GM19193 (cell line): ENCODE results near the gene ARID2.

Experiments
- POLR2A ChIP-seq: IDR thresholded peaks from 4 replicates; pipeline ENCODE4 v1.6.1; 2011; ENCODE audit not compliant: insufficient read depth, insufficient read length; ENCODE audit errors: extremely low read depth

The ARID2 gene

GRCh38 chr12:45705404-45705803 lies 24.1 kb upstream of the ARID2 start:
- no peak for TF ChIP-seq POLR2A

GRCh38 chr12:45707241-45707857 lies 22.2 kb upstream of the ARID2 start:
- TF ChIP-seq POLR2A: no peak

DNA sequence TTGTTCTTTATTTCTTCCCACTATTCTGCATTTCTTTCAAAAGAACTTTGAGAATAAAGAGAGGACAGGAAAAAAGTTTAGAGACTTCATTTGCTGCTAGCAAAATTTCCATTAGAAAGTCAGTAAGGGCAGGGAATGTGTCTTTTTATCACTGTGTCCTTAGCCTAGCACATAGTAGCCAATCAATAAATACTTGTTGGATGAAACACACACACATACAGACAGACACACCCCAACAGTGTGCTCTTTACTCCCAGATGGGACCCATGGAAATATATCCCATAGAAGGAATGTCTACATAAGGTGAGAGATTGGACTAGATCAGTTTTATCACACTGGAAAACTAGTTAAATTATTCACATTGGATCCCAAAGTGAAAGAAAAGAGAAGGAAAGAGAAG lies 21.1 kb upstream of the ARID2 start:
- TF ChIP-seq POLR2A: no peak

DNA sequence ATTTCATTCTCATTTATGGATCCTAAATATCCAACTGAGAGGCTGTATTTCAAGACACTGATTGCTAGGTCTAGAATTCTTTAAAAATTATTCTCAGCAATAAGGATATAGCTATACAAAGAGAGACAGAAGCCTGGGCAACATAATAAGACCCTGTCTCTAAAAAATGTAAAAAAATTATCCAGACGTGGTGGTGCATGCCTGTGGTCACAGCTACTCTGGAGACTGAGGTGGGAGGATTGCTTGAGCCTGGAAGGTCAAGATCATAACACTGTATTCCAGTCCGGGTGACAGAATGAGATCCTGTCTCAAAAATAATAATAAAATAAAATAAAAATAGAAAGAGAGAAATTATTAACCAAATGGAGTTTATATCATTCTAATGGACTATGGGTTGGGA lies 20.6 kb upstream of the ARID2 start:
- TF ChIP-seq POLR2A: no peak

- no peak for TF ChIP-seq POLR2A
Observed at GRCh38 chr12:45712319-45712718, 17.2 kb upstream of the ARID2 start.

- TF ChIP-seq POLR2A: no peak
Observed at GRCh38 chr12:45713078-45713477, 16.4 kb upstream of the ARID2 start.

DNA sequence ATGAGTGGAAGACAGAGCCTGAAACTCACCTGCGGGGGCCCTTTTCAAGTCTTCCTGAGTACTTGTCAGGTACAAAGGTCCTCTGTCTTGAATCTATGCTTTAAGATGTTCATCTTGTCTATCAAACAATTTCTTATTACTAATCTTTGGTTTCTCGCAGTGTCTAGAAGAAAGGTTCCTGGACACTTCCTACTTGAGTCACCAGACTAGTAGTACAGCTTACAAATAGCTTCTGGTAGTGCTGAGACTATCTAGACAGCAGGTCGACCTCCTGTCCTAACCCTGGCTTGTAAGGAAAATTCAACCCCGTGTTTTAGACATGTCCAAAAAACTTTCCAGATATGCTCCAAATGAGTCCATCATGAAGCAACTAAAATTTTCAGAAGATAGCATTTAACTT lies 11.2 kb upstream of the ARID2 start:
- TF ChIP-seq POLR2A: no peak

DNA sequence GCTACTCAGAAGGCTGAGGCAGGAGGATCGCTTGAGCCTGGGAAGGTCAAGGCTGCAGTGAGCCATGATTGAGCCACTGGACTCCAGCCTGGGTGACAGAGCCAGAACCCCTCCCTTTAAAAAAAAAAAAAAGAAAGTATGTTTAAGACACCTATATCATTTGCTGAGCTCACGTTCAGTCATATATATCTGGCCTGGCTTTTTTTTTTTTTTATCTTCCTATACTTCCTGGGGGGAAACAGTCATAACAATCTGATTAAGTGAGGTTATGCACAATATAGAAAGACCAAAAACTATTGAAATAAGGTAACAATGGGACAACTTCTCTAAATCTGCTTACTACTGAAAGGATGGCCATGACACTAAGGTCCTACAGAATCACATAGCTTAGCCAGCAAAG lies 9.4 kb upstream of the ARID2 start:
- no peak for TF ChIP-seq POLR2A

DNA sequence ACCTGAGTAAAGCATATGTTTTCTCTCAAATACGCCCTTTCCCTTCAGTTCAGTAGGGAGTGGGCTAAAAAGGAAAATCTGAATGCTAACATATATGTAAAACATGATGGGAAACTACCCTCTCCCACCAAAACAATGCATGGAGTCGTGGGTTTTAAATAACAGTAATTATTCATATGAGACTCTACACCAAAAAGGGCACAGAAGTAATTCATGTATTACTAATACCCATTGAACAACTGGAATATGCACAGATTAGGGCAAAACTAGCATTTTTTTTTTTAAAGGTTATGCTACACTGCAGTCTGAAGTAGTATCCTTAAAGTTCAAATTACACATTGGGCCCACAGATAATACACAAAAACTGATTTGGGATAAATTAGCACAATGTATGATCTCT lies 8.1 kb upstream of the ARID2 start:
- no peak for TF ChIP-seq POLR2A

DNA sequence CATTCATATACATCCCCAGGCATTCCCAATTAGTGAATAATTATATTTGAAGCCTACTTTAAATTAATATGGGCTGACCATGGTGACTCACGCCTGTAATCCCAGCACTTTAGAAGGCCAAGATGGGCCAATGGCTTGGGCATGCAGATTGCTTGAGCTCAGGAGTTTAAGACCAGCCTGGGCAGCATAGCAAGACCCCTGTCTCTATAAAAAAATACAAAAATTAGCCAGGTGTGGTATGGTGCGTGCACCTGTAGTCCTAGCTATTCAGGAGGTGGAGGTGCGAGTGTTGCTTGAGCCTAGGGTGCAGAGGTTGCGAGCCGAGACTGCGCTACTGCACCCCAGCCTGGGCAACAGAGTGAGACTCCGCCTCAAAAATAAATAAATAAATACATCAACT lies 7.6 kb upstream of the ARID2 start:
- no peak for TF ChIP-seq POLR2A

DNA sequence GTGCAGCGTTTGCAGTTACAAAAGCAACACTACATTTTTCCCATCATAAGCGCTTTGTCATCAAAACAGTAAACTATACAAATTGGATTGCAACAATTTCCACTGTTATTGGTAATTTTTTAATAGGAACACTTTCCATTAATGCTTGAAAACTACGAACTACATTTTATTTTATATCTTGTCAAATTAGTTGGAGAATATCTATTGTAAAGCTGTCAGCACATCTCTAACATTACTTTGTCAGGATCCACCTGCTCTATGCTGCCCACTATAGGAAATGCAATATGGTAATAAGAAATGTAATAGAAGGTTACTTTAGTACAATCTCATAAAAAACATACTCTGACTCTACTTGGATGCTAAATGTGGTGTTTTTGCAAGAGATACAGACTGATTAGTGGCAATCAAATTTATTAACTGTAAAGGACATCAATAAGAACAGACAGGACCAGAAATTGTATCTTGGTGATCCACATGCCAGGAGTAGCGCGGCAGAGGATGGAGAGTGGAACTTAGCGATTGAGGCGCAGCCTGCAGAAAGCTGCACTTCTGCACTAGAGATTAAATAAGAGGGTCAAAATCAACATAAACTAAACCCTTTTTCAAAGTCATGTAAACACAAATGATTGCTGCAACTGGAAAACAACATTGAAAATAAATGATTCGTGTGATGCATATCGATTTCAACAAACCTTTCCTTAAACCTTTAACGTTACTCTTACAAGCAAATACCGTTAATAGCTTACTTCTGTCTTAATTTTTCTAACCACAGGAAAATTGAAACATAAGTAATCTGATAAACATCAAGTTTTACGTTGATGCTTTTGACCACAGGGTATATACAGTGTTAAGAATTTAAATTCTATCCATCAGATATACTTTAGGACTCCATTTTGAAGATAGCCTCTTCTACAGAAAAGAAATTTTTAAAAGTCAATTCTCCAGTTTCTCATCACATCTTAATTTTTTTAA lies 3.6 kb upstream of the ARID2 start:
- TF ChIP-seq POLR2A: no peak

DNA sequence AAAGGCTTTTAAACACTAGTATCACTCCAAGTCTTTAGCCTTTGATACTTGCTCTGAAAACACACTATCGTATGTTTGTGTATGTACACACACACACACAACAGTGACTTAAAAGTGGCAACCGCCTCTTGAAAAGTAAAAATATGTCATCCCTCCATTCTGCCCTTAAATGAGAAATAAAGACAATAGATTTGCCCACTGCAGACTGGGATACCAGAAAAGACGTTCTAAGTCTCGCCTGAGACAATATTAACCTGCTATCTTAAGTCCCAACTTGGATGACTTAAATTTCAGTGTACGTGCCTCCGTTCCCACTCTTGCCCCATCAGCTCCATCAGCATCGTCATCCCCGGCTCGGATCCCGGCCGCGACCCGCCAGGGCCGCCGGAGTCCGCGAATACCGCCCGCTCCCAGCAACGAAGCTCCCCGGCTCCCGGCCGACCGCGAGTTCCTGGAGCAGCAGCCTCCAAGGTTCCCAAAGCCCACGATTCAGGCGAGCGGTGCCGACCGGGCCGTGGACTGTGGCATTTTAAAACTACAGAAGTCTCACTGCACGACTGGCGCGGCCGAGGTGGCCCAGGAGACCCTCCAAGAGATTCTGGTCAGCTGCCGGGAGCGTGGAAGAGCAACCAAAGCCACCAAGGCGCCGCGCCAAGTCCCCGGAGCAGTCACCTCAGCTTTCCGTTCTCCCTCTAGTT lies 2.8 kb upstream of the ARID2 start:
- TF ChIP-seq POLR2A: no peak

DNA sequence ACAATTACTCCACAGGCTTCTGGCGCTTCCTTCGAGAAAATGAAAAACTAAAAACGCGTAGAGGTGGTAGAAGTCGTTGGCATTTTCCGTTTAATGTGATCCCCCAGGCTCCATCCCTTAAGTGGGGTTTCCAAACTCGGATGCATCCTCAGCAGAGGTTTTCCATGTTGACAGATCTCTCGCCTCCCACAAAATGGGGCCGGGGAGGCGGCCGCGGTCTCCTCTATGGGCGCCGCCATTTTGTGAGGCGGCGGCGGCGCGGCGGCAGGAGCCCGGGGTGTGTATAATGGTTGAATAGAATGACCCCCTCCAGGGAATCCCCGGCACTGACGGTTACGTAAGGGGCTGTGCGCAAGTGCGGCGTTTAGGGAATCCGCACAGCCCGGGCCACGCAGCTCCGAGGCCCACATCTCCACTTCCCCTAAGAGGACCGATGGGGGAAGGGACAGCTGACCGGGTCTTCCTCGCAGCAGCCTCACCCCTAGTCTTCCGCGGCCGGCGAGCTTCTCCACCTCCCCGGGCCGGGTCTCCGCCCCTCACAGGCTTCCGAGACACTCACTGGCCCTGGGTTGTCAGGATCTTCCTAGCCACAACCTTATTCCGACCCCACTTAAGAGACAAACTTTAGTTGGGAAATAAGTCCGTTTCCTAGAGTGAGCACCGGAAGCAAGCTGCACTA lies 2.1 kb upstream of the ARID2 start:
- peak; percentile 95 for TF ChIP-seq POLR2A

GRCh38 chr12:45727980-45728629 lies 1.4 kb upstream of the ARID2 start:
- TF ChIP-seq POLR2A: no peak

- peak; percentile 89 for TF ChIP-seq POLR2A
Observed at GRCh38 chr12:45728630-45729232, 775 bp upstream of the ARID2 start.

- no peak for TF ChIP-seq POLR2A
Observed at GRCh38 chr12:45730084-45730347, 510 bp downstream of the ARID2 start.
